H1 (cell line): ENCODE measurements around the gene RUNX1. TPM values are rescaled to one million over a fixed set of nuclear protein-coding genes. Genes with fewer than 3 reads are reported as not detected.

Experiments
- CTCF ChIA-PET: fragments of 300-600 bp; sonication (Branson Sonifier 250); formaldehyde crosslinking; loops from one replicate; lab custom pipeline; 2021; ENCODE audit not compliant: partially characterized antibody; lab: Charles Lee
- POLR2A ChIA-PET: fragments of 300-600 bp; sonication (Branson Sonifier 250); formaldehyde crosslinking; loops from one replicate; lab custom pipeline; 2021; ENCODE audit warnings: inconsistent platforms; ENCODE audit not compliant: partially characterized antibody; lab: Charles Lee
- DNase-seq, 2 experiments: peaks; one replicate each; pipeline versions ENCODE4 v3.0.0 to v3.0.0-alpha.2; 2010 to 2022; ENCODE audit warnings: low spot score in 2 of 2, low read depth in 1 of 2, mixed read lengths in 1 of 2
- FAIRE-seq: peaks from 2 replicates; lab custom pipeline; 2011; peaks lifted over from hg19 to GRCh38; lab: Jason Lieb, UNC
- H2AFZ ChIP-seq: 2 replicates; pipeline ENCODE4 v1.8.1; 2012; ENCODE audit warnings: low read length, inconsistent platforms
- H2AK5ac ChIP-seq: 2 replicates; pipeline ENCODE4 v1.6.1; 2013; ENCODE audit warnings: low read depth, low read length
- H2BK120ac ChIP-seq: replicated peaks from 2 replicates; pipeline ENCODE3; 2013; ENCODE audit warnings: low read depth, low read length, inconsistent platforms
- H2BK12ac ChIP-seq: 2 replicates; pipeline ENCODE4 v1.6.1; 2013; ENCODE audit warnings: low read depth, low read length
- H2BK15ac ChIP-seq: 2 replicates; pipeline ENCODE4 v1.6.1; 2013; ENCODE audit warnings: low read length
- H2BK20ac ChIP-seq: 2 replicates; pipeline ENCODE4 v1.6.1; 2013; ENCODE audit warnings: low read length
- H2BK5ac ChIP-seq: 2 replicates; pipeline ENCODE4 v1.6.1; 2013; ENCODE audit warnings: low read depth, low read length
- H3K14ac ChIP-seq: 2 replicates; pipeline ENCODE4 v1.6.1; 2013; ENCODE audit warnings: inconsistent platforms; ENCODE audit not compliant: insufficient read length
- H3K18ac ChIP-seq: 2 replicates; pipeline ENCODE4 v1.6.1; 2013; ENCODE audit warnings: low read length; ENCODE audit errors: extremely low read depth
- H3K23ac ChIP-seq: 2 replicates; pipeline ENCODE4 v1.6.1; 2013; ENCODE audit warnings: inconsistent platforms; ENCODE audit not compliant: insufficient read length
- H3K23me2 ChIP-seq: 2 replicates; pipeline ENCODE4 v1.6.1; 2013; ENCODE audit warnings: low read depth, low read length
- H3K27ac ChIP-seq: 2 replicates; pipeline ENCODE4 v1.6.1; 2011; ENCODE audit warnings: low read depth, low read length, inconsistent platforms
- H3K27me3 ChIP-seq, 4 experiments: replicated peaks in 1 of 4; 1 replicate in 1 of 4; 2 replicates in 3 of 4; pipeline versions ENCODE4 v1.6.1 to v1.8.1; 2011 to 2013; ENCODE audit warnings: low read length in 3 of 4, mild to moderate bottlenecking in 3 of 4, inconsistent platforms in 2 of 4, mixed read lengths in 2 of 4, moderate library complexity in 1 of 4; ENCODE audit not compliant: control insufficient read depth in 3 of 4, insufficient read depth in 3 of 4; ENCODE audit errors: extremely low read depth in 1 of 4
- H3K36me3 ChIP-seq, 4 experiments: 2 replicates each; pipeline versions ENCODE4 v1.6.1 to v1.8.1; 2011 to 2013; ENCODE audit warnings: mild to moderate bottlenecking in 4 of 4, low read length in 3 of 4, moderate library complexity in 2 of 4, control low read depth in 1 of 4, inconsistent platforms in 1 of 4; ENCODE audit not compliant: insufficient read depth in 4 of 4, control insufficient read depth in 2 of 4
- H3K4ac ChIP-seq: replicated peaks from 2 replicates; pipeline ENCODE3; 2013; ENCODE audit warnings: low read length, low read depth, mixed read lengths, inconsistent platforms; ENCODE audit not compliant: insufficient read length
- H3K4me1 ChIP-seq, 4 experiments: replicated peaks in 1 of 4; 1 replicate in 1 of 4; 2 replicates in 3 of 4; pipeline versions ENCODE4 v1.6.1 to v1.8.1; 2011 to 2013; ENCODE audit warnings: low read length in 3 of 4, inconsistent platforms in 2 of 4, mixed read lengths in 1 of 4; ENCODE audit not compliant: insufficient read depth in 4 of 4, control insufficient read depth in 3 of 4
- H3K4me2 ChIP-seq, 2 experiments: 2 replicates each; pipeline versions ENCODE4 v1.6.1 to v1.8.1; 2011 to 2013; ENCODE audit warnings: low read depth in 2 of 2, low read length in 2 of 2, control low read depth in 1 of 2, inconsistent platforms in 1 of 2, mild to moderate bottlenecking in 1 of 2; ENCODE audit not compliant: insufficient read depth in 1 of 2
- H3K4me3 ChIP-seq, 4 experiments: fragments of 200-600, 300-600 bp in 1 of 4; sonication (generic), shearing (Covaris generic), sonication (Bioruptor Twin) in 1 of 4; 2 replicates each; pipeline versions ENCODE4 v1.5.1 to v1.8.1; 2011 to 2016; ENCODE audit warnings: low read length in 4 of 4, low read depth in 3 of 4, control low read depth in 2 of 4, inconsistent platforms in 2 of 4, mild to moderate bottlenecking in 2 of 4, mixed read lengths in 1 of 4, moderate library complexity in 1 of 4; ENCODE audit not compliant: insufficient read depth in 2 of 4; ENCODE audit errors: extremely low read depth in 1 of 4
- H3K56ac ChIP-seq: replicated peaks from 2 replicates; pipeline ENCODE3; 2013; ENCODE audit warnings: low read depth, mild to moderate bottlenecking, mixed read lengths, low read length, inconsistent platforms; ENCODE audit not compliant: insufficient read length
- H3K79me1 ChIP-seq: 2 replicates; pipeline ENCODE4 v1.6.1; 2013; ENCODE audit warnings: low read depth, low read length, control low read depth
- H3K79me2 ChIP-seq, 2 experiments: 2 replicates each; pipeline versions ENCODE4 v1.6.1 to v1.8.1; 2012 to 2013; ENCODE audit warnings: low read length in 2 of 2, mild to moderate bottlenecking in 2 of 2, inconsistent platforms in 1 of 2; ENCODE audit not compliant: insufficient read depth in 2 of 2, control insufficient read depth in 1 of 2
- H3K9ac ChIP-seq, 4 experiments: replicated peaks in 1 of 4; 1 replicate in 1 of 4; 2 replicates in 3 of 4; pipeline versions ENCODE4 v1.6.1 to v1.8.1; 2011 to 2013; ENCODE audit warnings: low read depth in 3 of 4, low read length in 3 of 4, control low read depth in 2 of 4, mild to moderate bottlenecking in 2 of 4, moderate library complexity in 2 of 4, inconsistent platforms in 1 of 4; ENCODE audit errors: extremely low read depth in 1 of 4
- H3K9me3 ChIP-seq, 2 experiments: 2 replicates each; pipeline versions ENCODE4 v1.6.1 to v1.8.1; 2012 to 2013; ENCODE audit warnings: mild to moderate bottlenecking in 2 of 2, moderate library complexity in 2 of 2, control low read depth in 1 of 2, inconsistent platforms in 1 of 2, low read depth in 1 of 2, low read length in 1 of 2, mixed read lengths in 1 of 2; ENCODE audit not compliant: insufficient read depth in 2 of 2
- H4K20me1 ChIP-seq, 2 experiments: replicated peaks in 1 of 2; 2 replicates each; pipeline versions ENCODE3 to v1.8.1; 2011 to 2013; ENCODE audit warnings: inconsistent platforms in 2 of 2, low read length in 2 of 2, mild to moderate bottlenecking in 1 of 2; ENCODE audit not compliant: insufficient read depth in 2 of 2, control insufficient read depth in 1 of 2
- H4K5ac ChIP-seq: 2 replicates; pipeline ENCODE4 v1.6.1; 2013; ENCODE audit warnings: low read length, low read depth, mixed read lengths, inconsistent platforms; ENCODE audit not compliant: insufficient read length
- H4K8ac ChIP-seq: 2 replicates; pipeline ENCODE4 v1.8.0; 2013; ENCODE audit warnings: mild to moderate bottlenecking, moderate library complexity, low read length, inconsistent platforms; ENCODE audit not compliant: insufficient read depth; ENCODE audit errors: extremely low read depth
- H4K91ac ChIP-seq: replicated peaks from 2 replicates; pipeline ENCODE3; 2013; ENCODE audit warnings: low read length, mixed read lengths, inconsistent platforms; ENCODE audit not compliant: insufficient read length
- BRCA1 ChIP-seq: IDR thresholded peaks from 2 replicates; pipeline ENCODE4 v1.6.1; 2012; ENCODE audit warnings: low read depth, low read length, improper control_type of control experiment
- FOSL1 ChIP-seq: IDR thresholded peaks from 2 replicates; pipeline ENCODE4 v1.6.1; 2011; ENCODE audit warnings: mild to moderate bottlenecking, low read depth, low read length, moderate library complexity; ENCODE audit not compliant: insufficient read depth
- TEAD4 ChIP-seq: IDR thresholded peaks from 2 replicates; pipeline ENCODE4 v1.6.1; 2012; ENCODE audit warnings: low read depth, low read length, inconsistent platforms, mixed read lengths
- WGBS, 2 experiments: shearing (Covaris generic) in 1 of 2; methylation state at CpG; one replicate each; pipeline versions ENCODE4 v1.1.6 to v1.1.7; 2013 to 2015; ENCODE audit warnings: low lambda C conversion rate in 2 of 2, mixed read lengths in 2 of 2, inconsistent platforms in 1 of 2, low coverage in 1 of 2, missing lambda C conversion rate in 1 of 2; ENCODE audit not compliant: insufficient replicate concordance in 2 of 2, insufficient coverage in 1 of 2, insufficient read length in 1 of 2; ENCODE audit errors: extremely low coverage in 1 of 2, missing lambda C conversion rate in 1 of 2; 5-methylcytosine and 5-hydroxymethylcytosine counted together
- polyA plus RNA-seq, 7 experiments: library from polyadenylated mRNA; depleted of rRNA in 3 of 7; stranded (reverse) in 5 of 7; unstranded in 2 of 7; fragments of >200 nt in 5 of 7; fragments of 200-250 nt in 2 of 7; gene quantifications; 1 replicate in 5 of 7; 2 replicates in 1 of 7; 4 replicates in 1 of 7; pipeline versions ENCODE4 v1.2.1 to v1.2.3, GENCODE V29; 2011 to 2013; ENCODE audit warnings: missing spikeins in 2 of 7, mixed read lengths in 2 of 7
- total RNA-seq: library from RNA; stranded (reverse); fragmentation: NEBNext Ultra II Directional; extraction: Animal tissue kit (Norgen Biotek cat#: 25700); gene quantifications from 2 replicates; pipeline ENCODE4 v1.2.1, GENCODE V29; 2021

RUNX1 gene
- total and polyA plus RNA-seq, 2 of the 8 experiments (the other 6 are each of a cell fraction or from before 2014, with no cell fraction given) = 0.20 to 0.60 TPM

GRCh38 chr21:35034203-35034926 is 14.7 kb downstream of the RUNX1 start:
- Histone ChIP-seq H4K8ac (no peak overlapping the region), H3K27me3 (no peaks in the 10 kb centered on the region; a peak in 1 of 7 replicates), H2BK5ac (no peak overlapping the region), H2AK5ac (no peak overlapping the region), H3K4me2 (no peak overlapping the region), H3K4ac (no peak overlapping the region), H3K18ac (no peak overlapping the region), H4K20me1 (no peaks in the 10 kb centered on the region), H3K4me1 (no peaks in the 10 kb centered on the region), H3K4me3 (no peak overlapping the region), H3K36me3 (no peaks in the 10 kb centered on the region), H3K27ac (no peak overlapping the region), H3K79me2 (no peaks in the 10 kb centered on the region), H3K9me3 (no peaks in the 10 kb centered on the region), H3K56ac (no peak overlapping the region), H2BK120ac (no peak overlapping the region), H2BK12ac (no peak overlapping the region), H2AFZ (no peak overlapping the region), H2BK20ac (no peak overlapping the region), H4K5ac (no peak overlapping the region), H3K23me2 (no peaks in the 10 kb centered on the region), H3K9ac (no peak overlapping the region), H4K91ac (no peak overlapping the region), H2BK15ac (no peak overlapping the region), H3K14ac (no peak overlapping the region), H3K79me1 (no peaks in the 10 kb centered on the region), H3K23ac (no peak overlapping the region)
- 94% methylated on average over 9 of the region's 9 CpGs; no CpG with 5 or more reads in 1 of the 2 experiments for WGBS, 2 experiments
- CTCF ChIA-PET = interaction anchor here (0.9 to 1.7 kb wide), 2 partner anchors 11 to 149 kb away, joined by 3 read pairs; no protein-coding TSS in a partner anchor
- TF ChIP-seq FOSL1 (no peak), TEAD4 (no peak), BRCA1 (no peak)
- POLR2A ChIA-PET = no interaction called here
- no peak for DNase-seq
- FAIRE-seq = no peak
